WERI-Rb-1 (cell line): Measurements from ENCODE around the gene CEP152.

Experiments used
- DNase-seq: peaks from one replicate; pipeline ENCODE4 v3.0.0-alpha.2; 2020
- H3K27ac ChIP-seq: fragments of 250-450 bp; sonication (Bioruptor Pico); 2 replicates; pipeline ENCODE4 v1.5.1; 2020; ENCODE audit warnings: mild to moderate bottlenecking, moderate library complexity
- H3K27me3 ChIP-seq: fragments of 250-450 bp; sonication (Bioruptor Pico); 2 replicates; pipeline ENCODE4 v1.5.1; 2021; ENCODE audit warnings: mild to moderate bottlenecking, low read depth, moderate library complexity; ENCODE audit not compliant: insufficient read depth, severe bottlenecking
- H3K36me3 ChIP-seq: fragments of 250-450 bp; sonication (Bioruptor Pico); 2 replicates; pipeline ENCODE4 v1.5.1; 2020; ENCODE audit warnings: mild to moderate bottlenecking, moderate library complexity
- H3K4me3 ChIP-seq: 2 replicates; pipeline ENCODE4 v1.5.1; 2011; ENCODE audit warnings: low read depth, mild to moderate bottlenecking, control low read depth, low read length
- H3K9me3 ChIP-seq: fragments of 250-450 bp; sonication (Bioruptor Pico); 2 replicates; pipeline ENCODE4 v1.5.1; 2021; ENCODE audit warnings: mild to moderate bottlenecking, moderate library complexity; ENCODE audit not compliant: severe bottlenecking
- CTCF ChIP-seq: IDR thresholded peaks from 2 replicates; pipeline ENCODE4 v1.5.1; 2011; ENCODE audit warnings: low read depth, mild to moderate bottlenecking, control low read depth, inconsistent platforms, low read length

CEP152 gene

GRCh38 chr15:48777645-48778330, 33.1 kb downstream of the CEP152 start:
- no peak for TF ChIP-seq CTCF
- Histone ChIP-seq H3K36me3 (peaks cover 25% of the 10 kb centered on the region), H3K4me3 (no peak overlapping the region), H3K27me3 (no peaks in the 10 kb centered on the region), H3K9me3 (no peaks in the 10 kb centered on the region), H3K27ac (no peak overlapping the region)
- DNase-seq, result no peak

- Histone ChIP-seq H3K27me3 (no peaks in the 10 kb centered on the region), H3K27ac (no peak overlapping the region), H3K36me3 (peaks cover 19% of the 10 kb centered on the region), H3K9me3 (no peaks in the 10 kb centered on the region), H3K4me3 (no peak overlapping the region)
- DNase-seq, result no peak
- no peak for TF ChIP-seq CTCF
These were observed 35.3 kb downstream of the CEP152 start for GRCh38 chr15:48775546-48775945.

GRCh38 chr15:48774484-48774883, 36.4 kb downstream of the CEP152 start:
- DNase-seq, result no peak
- no peak for TF ChIP-seq CTCF
- H3K9me3 ChIP-seq, result no peaks in the 10 kb centered on the region
- no peaks in the 10 kb centered on the region for H3K27me3 ChIP-seq
- no peak overlapping the region for H3K4me3 ChIP-seq
- H3K27ac ChIP-seq, result no peak overlapping the region
- H3K36me3 ChIP-seq, result peaks cover 22% of the 10 kb centered on the region

- Histone ChIP-seq H3K27ac (no peak overlapping the region), H3K36me3 (peaks cover 51% of the 10 kb centered on the region), H3K4me3 (no peak overlapping the region), H3K9me3 (no peaks in the 10 kb centered on the region), H3K27me3 (no peaks in the 10 kb centered on the region)
- no peak for TF ChIP-seq CTCF
- no peak for DNase-seq
These were observed 44.7 kb downstream of the CEP152 start for GRCh38 chr15:48766196-48766595.

- Histone ChIP-seq H3K27ac (no peak overlapping the region), H3K9me3 (no peaks in the 10 kb centered on the region), H3K4me3 (no peak overlapping the region), H3K36me3 (peaks cover 44% of the 10 kb centered on the region), H3K27me3 (no peaks in the 10 kb centered on the region)
- TF ChIP-seq CTCF, result no peak
- DNase-seq, result no peak
These were observed 45.8 kb downstream of the CEP152 start for GRCh38 chr15:48765022-48765421.
